H9 (cell line): ENCODE data around the gene ATG9B. TPM values are rescaled to one million over a fixed set of nuclear protein-coding genes. Genes with fewer than 3 reads are reported as not detected.

Experiments used
- DNase-seq: peaks from one replicate; pipeline ENCODE4 v3.0.0-alpha.2; 2017
- H2AFZ ChIP-seq: one replicate; pipeline ENCODE4 v1.6.1; 2013; ENCODE audit warnings: mild to moderate bottlenecking, low read length, control low read depth, moderate library complexity
- H2AK5ac ChIP-seq: 2 replicates; pipeline ENCODE4 v1.6.1; 2013; ENCODE audit warnings: low read length, control low read depth, mixed read lengths; ENCODE audit not compliant: insufficient read length
- H2BK120ac ChIP-seq: one replicate; pipeline ENCODE4 v1.6.1; 2013; ENCODE audit warnings: low read depth, mild to moderate bottlenecking, low read length, control low read depth, inconsistent platforms; ENCODE audit not compliant: poor library complexity, severe bottlenecking
- H2BK12ac ChIP-seq: 2 replicates; pipeline ENCODE4 v1.6.1; 2013; ENCODE audit warnings: low read length, control low read depth, mixed read lengths, low read depth; ENCODE audit not compliant: insufficient read length
- H2BK15ac ChIP-seq: 2 replicates; pipeline ENCODE4 v1.6.1; 2013; ENCODE audit warnings: low read depth, low read length, control low read depth
- H2BK20ac ChIP-seq: one replicate; pipeline ENCODE4 v1.6.1; 2013; ENCODE audit warnings: low read depth, mild to moderate bottlenecking, low read length, control low read depth, inconsistent platforms; ENCODE audit not compliant: poor library complexity, severe bottlenecking
- H2BK5ac ChIP-seq: 2 replicates; pipeline ENCODE4 v1.6.1; 2013; ENCODE audit warnings: low read length, control low read depth, mixed read lengths; ENCODE audit not compliant: insufficient read length
- H3K14ac ChIP-seq: 2 replicates; pipeline ENCODE4 v1.6.1; 2013; ENCODE audit warnings: low read length, control low read depth; ENCODE audit not compliant: insufficient read depth
- H3K18ac ChIP-seq: 2 replicates; pipeline ENCODE4 v1.6.1; 2013; ENCODE audit warnings: low read depth, mild to moderate bottlenecking, mixed read lengths, low read length, control low read depth; ENCODE audit not compliant: insufficient read length
- H3K23ac ChIP-seq: 2 replicates; pipeline ENCODE4 v1.6.1; 2013; ENCODE audit warnings: low read length, control low read depth, mixed read lengths, low read depth; ENCODE audit not compliant: insufficient read length
- H3K23me2 ChIP-seq: 2 replicates; pipeline ENCODE4 v1.6.1; 2013; ENCODE audit warnings: low read depth, mild to moderate bottlenecking, mixed read lengths, low read length, control low read depth; ENCODE audit not compliant: insufficient read length, poor library complexity, severe bottlenecking
- H3K27ac ChIP-seq: 2 replicates; pipeline ENCODE4 v1.5.1; 2013; ENCODE audit warnings: low read length, control low read depth, mixed read lengths, low read depth; ENCODE audit not compliant: insufficient read length
- H3K27me3 ChIP-seq: 2 replicates; pipeline ENCODE4 v1.6.1; 2013; ENCODE audit warnings: low read length, control low read depth, inconsistent platforms; ENCODE audit not compliant: insufficient read depth
- H3K4ac ChIP-seq: 2 replicates; pipeline ENCODE4 v1.6.1; 2013; ENCODE audit warnings: low read depth, mild to moderate bottlenecking, control low read depth, inconsistent platforms, low read length, moderate library complexity
- H3K4me1 ChIP-seq: 2 replicates; pipeline ENCODE4 v1.6.1; 2013; ENCODE audit warnings: low read length, control low read depth, inconsistent platforms; ENCODE audit not compliant: insufficient read depth
- H3K4me2 ChIP-seq: 2 replicates; pipeline ENCODE4 v1.6.1; 2013; ENCODE audit warnings: low read length, control low read depth, mixed read lengths; ENCODE audit not compliant: insufficient read length, insufficient read depth
- H3K56ac ChIP-seq: 2 replicates; pipeline ENCODE4 v1.6.1; 2013; ENCODE audit warnings: low read depth, mild to moderate bottlenecking, mixed read lengths, low read length, control low read depth; ENCODE audit not compliant: insufficient read length
- H3K79me1 ChIP-seq: 2 replicates; pipeline ENCODE4 v1.6.1; 2013; ENCODE audit warnings: low read depth, mild to moderate bottlenecking, moderate library complexity, low read length, control low read depth, inconsistent platforms; ENCODE audit not compliant: insufficient read depth, poor library complexity, severe bottlenecking
- H3K79me2 ChIP-seq: 2 replicates; pipeline ENCODE4 v1.6.1; 2013; ENCODE audit warnings: low read length, control low read depth, inconsistent platforms; ENCODE audit not compliant: insufficient read depth
- H3K9ac ChIP-seq: 2 replicates; pipeline ENCODE4 v1.6.1; 2013; ENCODE audit warnings: low read length, control low read depth, mixed read lengths; ENCODE audit not compliant: insufficient read length; ENCODE audit errors: extremely low read depth
- H3K9me3 ChIP-seq: one replicate; pipeline ENCODE4 v1.6.1; 2013; ENCODE audit warnings: low read depth, low read length, inconsistent platforms; ENCODE audit not compliant: control insufficient read depth
- H3T11ph ChIP-seq: one replicate; pipeline ENCODE4 v1.6.1; 2013; ENCODE audit warnings: mild to moderate bottlenecking, low read length, control low read depth, inconsistent platforms
- H4K20me1 ChIP-seq: one replicate; pipeline ENCODE4 v1.6.1; 2013; ENCODE audit not compliant: control insufficient read depth, insufficient read length, insufficient read depth
- H4K5ac ChIP-seq: 2 replicates; pipeline ENCODE4 v1.6.1; 2013; ENCODE audit warnings: low read depth, mild to moderate bottlenecking, mixed read lengths, low read length, control low read depth; ENCODE audit not compliant: insufficient read length
- H4K8ac ChIP-seq: replicated peaks from 2 replicates; pipeline ENCODE4 v1.6.1; 2013; ENCODE audit warnings: low read length, control low read depth, mixed read lengths, low read depth; ENCODE audit not compliant: insufficient read length
- H4K91ac ChIP-seq: 2 replicates; pipeline ENCODE4 v1.6.1; 2013; ENCODE audit warnings: low read depth, mild to moderate bottlenecking, moderate library complexity, mixed read lengths, low read length, control low read depth; ENCODE audit not compliant: insufficient read length
- H3K27ac Mint-ChIP-seq, 3 experiments: 2 replicates in 2 of 3; 3 replicates in 1 of 3; pipeline ENCODE4 v1.8.0; 2020 to 2021; ENCODE audit warnings: mixed read lengths in 3 of 3, mild to moderate bottlenecking in 1 of 3, moderate library complexity in 1 of 3
- H3K27me3 Mint-ChIP-seq: 2 replicates; pipeline ENCODE4 v1.8.0; 2021; ENCODE audit warnings: low read depth, mild to moderate bottlenecking, moderate library complexity, mixed read lengths
- H3K36me3 Mint-ChIP-seq, 3 experiments: 2 replicates in 2 of 3; 3 replicates in 1 of 3; pipeline ENCODE4 v1.8.0; 2020 to 2021; ENCODE audit warnings: low read depth in 3 of 3, mixed read lengths in 3 of 3; ENCODE audit not compliant: insufficient read depth in 1 of 3
- H3K4me1 Mint-ChIP-seq, 2 experiments: 2 replicates each; pipeline ENCODE4 v1.8.0; 2020; ENCODE audit warnings: mixed read lengths in 2 of 2
- H3K4me3 Mint-ChIP-seq, 2 experiments: 2 replicates in 1 of 2; 3 replicates in 1 of 2; pipeline ENCODE4 v1.8.0; 2020 to 2021; ENCODE audit warnings: mild to moderate bottlenecking in 2 of 2, mixed read lengths in 2 of 2, moderate library complexity in 1 of 2
- H3K9me3 Mint-ChIP-seq, 2 experiments: 2 replicates in 1 of 2; 3 replicates in 1 of 2; pipeline ENCODE4 v1.8.0; 2020; ENCODE audit warnings: mild to moderate bottlenecking in 2 of 2, mixed read lengths in 2 of 2, moderate library complexity in 1 of 2
- WGBS: extraction: QIAGEN DNeasy Blood & Tissue Kit; methylation state at CpG from one replicate; pipeline ENCODE4 v1.1.7; 2013; ENCODE audit warnings: missing lambda C conversion rate, low lambda C conversion rate, mixed read lengths; ENCODE audit not compliant: insufficient read length; ENCODE audit errors: extremely low coverage; 5-methylcytosine and 5-hydroxymethylcytosine counted together
- total RNA-seq: library from RNA; stranded (reverse); gene quantifications from 2 replicates; pipeline ENCODE4 v1.2.1, GENCODE V29; 2021
- TF ChIP-seq, protein P1 (sequence below): fragments of 200-600 bp; sonication (generic); conservative IDR thresholded peaks from 3 replicates; pipeline ENCODE4 v1.8.0; 2021; ENCODE audit warnings: antibody characterized with exemption, mild to moderate bottlenecking

Gene ATG9B
- total RNA-seq, 1 experiment from 2014 or later, result 1.5 TPM

DNA sequence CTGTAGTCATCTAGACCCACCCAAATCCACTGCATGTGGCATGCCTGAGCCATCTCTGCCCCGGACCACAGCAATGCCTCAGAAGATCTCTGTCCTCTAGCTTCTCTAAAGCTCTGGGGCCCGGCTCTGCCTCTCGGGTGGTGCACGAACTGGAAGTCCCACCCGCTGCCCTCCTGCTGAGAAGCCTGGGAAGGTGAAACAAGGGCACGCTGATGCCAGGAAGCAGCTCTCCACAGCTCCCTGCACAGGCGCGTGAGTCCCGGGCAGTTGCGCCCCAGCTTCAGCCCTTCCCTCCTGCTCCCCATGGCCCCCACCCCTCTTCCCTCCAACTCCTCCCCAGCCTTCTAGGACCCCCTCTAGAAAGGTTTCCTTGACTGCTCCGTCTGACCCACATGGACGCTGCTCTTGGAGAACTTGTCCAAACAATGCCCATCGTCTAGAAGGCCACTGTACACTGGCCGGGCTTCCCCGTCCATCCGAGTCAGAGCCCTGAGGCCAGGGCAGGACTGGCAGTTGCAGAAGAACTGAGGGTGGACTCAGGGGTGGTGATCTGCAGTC lies 58.9 kb downstream of the ATG9B start:
- no peak overlapping the region for H2AFZ ChIP-seq
- Mint-ChIP-seq H3K27me3 (peaks cover 9% of the 10 kb centered on the region), H3K4me1 (peaks cover 27 to 43% of the 10 kb centered on the region in 2 experiments), H3K4me3 (no peak overlapping the region), H3K27ac (no peak overlapping the region), H3K9me3 (no peaks in the 10 kb centered on the region), H3K36me3 (no peaks in the 10 kb centered on the region; a peak in 1 of 7 replicates)
- no peak overlapping the region for H3K4ac ChIP-seq
- H2BK120ac ChIP-seq, result no peak overlapping the region
- H4K20me1 ChIP-seq, result no peaks in the 10 kb centered on the region
- TF ChIP-seq, protein P1, sequence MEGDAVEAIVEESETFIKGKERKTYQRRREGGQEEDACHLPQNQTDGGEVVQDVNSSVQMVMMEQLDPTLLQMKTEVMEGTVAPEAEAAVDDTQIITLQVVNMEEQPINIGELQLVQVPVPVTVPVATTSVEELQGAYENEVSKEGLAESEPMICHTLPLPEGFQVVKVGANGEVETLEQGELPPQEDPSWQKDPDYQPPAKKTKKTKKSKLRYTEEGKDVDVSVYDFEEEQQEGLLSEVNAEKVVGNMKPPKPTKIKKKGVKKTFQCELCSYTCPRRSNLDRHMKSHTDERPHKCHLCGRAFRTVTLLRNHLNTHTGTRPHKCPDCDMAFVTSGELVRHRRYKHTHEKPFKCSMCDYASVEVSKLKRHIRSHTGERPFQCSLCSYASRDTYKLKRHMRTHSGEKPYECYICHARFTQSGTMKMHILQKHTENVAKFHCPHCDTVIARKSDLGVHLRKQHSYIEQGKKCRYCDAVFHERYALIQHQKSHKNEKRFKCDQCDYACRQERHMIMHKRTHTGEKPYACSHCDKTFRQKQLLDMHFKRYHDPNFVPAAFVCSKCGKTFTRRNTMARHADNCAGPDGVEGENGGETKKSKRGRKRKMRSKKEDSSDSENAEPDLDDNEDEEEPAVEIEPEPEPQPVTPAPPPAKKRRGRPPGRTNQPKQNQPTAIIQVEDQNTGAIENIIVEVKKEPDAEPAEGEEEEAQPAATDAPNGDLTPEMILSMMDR, result no peak
- H3K79me1 ChIP-seq, result no peaks in the 10 kb centered on the region
- H3K27ac ChIP-seq, result no peak overlapping the region
- H3K23ac ChIP-seq, result no peak overlapping the region
- H3K27me3 ChIP-seq, result no peaks in the 10 kb centered on the region
- H3K9me3 ChIP-seq, result no peaks in the 10 kb centered on the region
- no CpG with 5 or more reads among the region's 16 CpGs for WGBS
- H3K79me2 ChIP-seq, result no peaks in the 10 kb centered on the region
- H3T11ph ChIP-seq, result no peak overlapping the region
- no peak overlapping the region for H4K8ac ChIP-seq
- H2BK15ac ChIP-seq, result no peak overlapping the region
- no peak overlapping the region for H2BK20ac ChIP-seq
- H3K56ac ChIP-seq, result no peak overlapping the region
- no peaks in the 10 kb centered on the region for H3K23me2 ChIP-seq
- no peak overlapping the region for H3K14ac ChIP-seq
- H4K5ac ChIP-seq, result no peak overlapping the region
- H3K18ac ChIP-seq, result no peak overlapping the region
- H2AK5ac ChIP-seq, result no peak overlapping the region
- no peak overlapping the region for H4K91ac ChIP-seq
- H2BK12ac ChIP-seq, result no peak overlapping the region
- H3K9ac ChIP-seq, result no peak overlapping the region
- no peak for DNase-seq
- no peak overlapping the region for H3K4me2 ChIP-seq
- H3K4me1 ChIP-seq, result no peaks in the 10 kb centered on the region
- no peak overlapping the region for H2BK5ac ChIP-seq

Other genes starting within 250 kb of the ATG9B start
- gene TMEM176B, start 224.1 kb downstream of the ATG9B start, total RNA-seq, result 0.26 and 0.85 TPM in 2 replicates
- not detected in 2 replicates for gene TMEM176A, start 223.7 kb downstream of the ATG9B start, total RNA-seq
- gene AOC1, start 172.0 kb downstream of the ATG9B start, total RNA-seq, result 0.11 and 0.28 TPM in 2 replicates
- gene KCNH2, start 46.2 kb downstream of the ATG9B start, total RNA-seq, result 4.3 and 4.5 TPM in 2 replicates
- 4.5 and 4.7 TPM in 2 replicates for gene NOS3, start 33.5 kb downstream of the ATG9B start, total RNA-seq
- gene ABCB8, start 4.0 kb upstream of the ATG9B start, total RNA-seq, result 22.1 and 23.9 TPM in 2 replicates
- 1.7 and 2.3 TPM in 2 replicates for gene ASIC3, start 24.0 kb upstream of the ATG9B start, total RNA-seq
- gene CDK5, start 33.4 kb upstream of the ATG9B start, total RNA-seq, result 16.3 and 19.9 TPM in 2 replicates
- 136 and 138 TPM in 2 replicates for gene SLC4A2, start 35.1 kb upstream of the ATG9B start, total RNA-seq
- gene FASTK, start 56.3 kb upstream of the ATG9B start, total RNA-seq, result 57.8 and 59.5 TPM in 2 replicates
- gene TMUB1, start 59.0 kb upstream of the ATG9B start, total RNA-seq, result 45.4 and 53.6 TPM in 2 replicates
- 97.7 and 99.6 TPM in 2 replicates for gene AGAP3, start 62.0 kb upstream of the ATG9B start, total RNA-seq
- gene GBX1, start 143.2 kb upstream of the ATG9B start, total RNA-seq, result not detected in 2 replicates
- not detected in 2 replicates for gene ASB10, start 162.8 kb upstream of the ATG9B start, total RNA-seq
- gene H2BK1, start 186.0 kb upstream of the ATG9B start, total RNA-seq, result 0.97 TPM in 1 of 2 replicates, not detected in the other
- gene ABCF2, start 202.7 kb upstream of the ATG9B start, total RNA-seq, result 70.1 and 70.5 TPM in 2 replicates
- 25.7 and 28.1 TPM in 2 replicates for gene CHPF2, start 208.0 kb upstream of the ATG9B start, total RNA-seq
- 4.7 and 5.0 TPM in 2 replicates for gene SMARCD3, start 224.2 kb upstream of the ATG9B start, total RNA-seq